MM.1S (cell line): ENCODE measurements around the gene STRADB.

Experiments used
- EZH2 ChIP-seq: fragments of 300-600 bp; sonication (generic); optimal IDR thresholded peaks from 2 replicates; pipeline ENCODE3; 2017; ENCODE audit warnings: low read depth, mild to moderate bottlenecking, antibody characterized with exemption, low read length, mixed read lengths
- TF ChIP-seq, protein P1 (sequence below): fragments of 300-600 bp; sonication (generic); IDR thresholded peaks from 2 replicates; pipeline ENCODE4 v1.5.1; 2016; ENCODE audit warnings: antibody characterized with exemption, low read length, mixed read lengths

DNA sequence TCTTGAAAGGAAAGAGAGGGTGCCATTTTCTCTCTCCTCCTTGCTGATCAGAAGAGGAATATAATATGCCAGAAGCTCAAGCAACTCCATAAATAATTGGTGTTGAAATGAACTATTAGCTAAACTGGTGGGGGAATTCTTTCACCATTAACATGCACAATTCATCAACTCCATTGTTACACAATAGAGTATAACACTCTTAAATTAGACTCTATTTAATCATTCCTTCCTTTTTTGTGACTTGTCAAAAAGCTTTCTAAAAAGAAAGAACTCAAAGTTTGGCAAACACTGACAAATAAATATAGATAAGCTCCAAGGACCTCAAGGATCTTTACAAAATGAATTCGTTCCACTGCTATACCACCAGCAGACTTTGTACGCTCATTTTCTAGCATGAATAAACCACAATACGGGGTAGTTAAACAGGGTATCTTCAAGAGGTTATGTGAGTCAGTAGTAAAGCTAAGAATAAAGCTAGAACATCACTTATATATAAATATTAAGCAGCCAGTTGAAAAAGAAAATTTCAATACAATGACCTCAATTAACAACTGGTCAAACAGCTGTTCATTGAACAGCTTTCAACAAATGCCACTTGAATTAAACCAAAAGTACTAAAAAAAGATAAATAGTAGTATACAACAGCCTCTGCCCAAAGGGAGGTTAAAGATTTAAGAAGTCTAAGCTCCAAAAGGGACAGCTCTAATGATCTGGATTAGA lies 6.6 kb upstream of the STRADB start:
- TF ChIP-seq, protein P1, sequence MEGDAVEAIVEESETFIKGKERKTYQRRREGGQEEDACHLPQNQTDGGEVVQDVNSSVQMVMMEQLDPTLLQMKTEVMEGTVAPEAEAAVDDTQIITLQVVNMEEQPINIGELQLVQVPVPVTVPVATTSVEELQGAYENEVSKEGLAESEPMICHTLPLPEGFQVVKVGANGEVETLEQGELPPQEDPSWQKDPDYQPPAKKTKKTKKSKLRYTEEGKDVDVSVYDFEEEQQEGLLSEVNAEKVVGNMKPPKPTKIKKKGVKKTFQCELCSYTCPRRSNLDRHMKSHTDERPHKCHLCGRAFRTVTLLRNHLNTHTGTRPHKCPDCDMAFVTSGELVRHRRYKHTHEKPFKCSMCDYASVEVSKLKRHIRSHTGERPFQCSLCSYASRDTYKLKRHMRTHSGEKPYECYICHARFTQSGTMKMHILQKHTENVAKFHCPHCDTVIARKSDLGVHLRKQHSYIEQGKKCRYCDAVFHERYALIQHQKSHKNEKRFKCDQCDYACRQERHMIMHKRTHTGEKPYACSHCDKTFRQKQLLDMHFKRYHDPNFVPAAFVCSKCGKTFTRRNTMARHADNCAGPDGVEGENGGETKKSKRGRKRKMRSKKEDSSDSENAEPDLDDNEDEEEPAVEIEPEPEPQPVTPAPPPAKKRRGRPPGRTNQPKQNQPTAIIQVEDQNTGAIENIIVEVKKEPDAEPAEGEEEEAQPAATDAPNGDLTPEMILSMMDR, result no peak
- no peak for TF ChIP-seq EZH2
